Measurements from ENCODE around the gene PARP12. TPM values are rescaled to one million over a fixed set of nuclear protein-coding genes. Genes with fewer than 3 reads are reported as not detected.

Gene PARP12
- total and polyA plus RNA-seq, 9 of the 15 experiments (the other 6 are each of a cell fraction or from before 2014, with no cell fraction given): 4.6 to 40.4 (median 23.5) TPM

GRCh38 chr7:140041659-140042385 lies 20.9 kb downstream of the PARP12 start:
- intact Hi-C loops (cut with micrococcal nuclease) (no loop called here), in situ Hi-C loops (cut with MboI) (no loop called here)
- Histone ChIP-seq H2AFZ (ENCODE audit: low read depth, low read length) (no peak overlapping the region), H3K4me1 (replicated peaks in 1 of 2; ENCODE audit: control insufficient read depth in 2 of 2, insufficient read depth in 2 of 2, low read length in 2 of 2) (no peaks in the 10 kb centered on the region), H3K27me3 (ENCODE audit: control insufficient read depth in 2 of 2, insufficient read depth in 2 of 2, low read length in 2 of 2) (no peaks in the 10 kb centered on the region), H3K27ac (ENCODE audit: extremely low read depth, low read depth, low read length) (no peak overlapping the region), H4K20me1 (replicated peaks; ENCODE audit: control insufficient read depth, insufficient read depth, low read length) (no peaks in the 10 kb centered on the region), H3K36me3 (ENCODE audit: control insufficient read depth, insufficient read depth, low read length) (peaks cover 43% of the 10 kb centered on the region), H3K4me3 (no peak overlapping the region), H3K9me3 (replicated peaks; ENCODE audit: control insufficient read depth, insufficient read depth, low read depth, low read length) (no peaks in the 10 kb centered on the region), H3K9me1 (ENCODE audit: control insufficient read depth, insufficient read depth, low read length) (no peaks in the 10 kb centered on the region), H3K4me2 (ENCODE audit: insufficient read depth, low read length) (no peak overlapping the region), H3K9ac (ENCODE audit: insufficient read depth in 1 of 2, low read depth in 2 of 2, low read length in 2 of 2) (peak overlapping the region in 1 of 2 experiments; percentile 47; a peak in 1 of 4 replicates), H3K79me2 (ENCODE audit: control insufficient read depth, insufficient read depth, low read length) (no peaks in the 10 kb centered on the region)
- ATAC-seq: no peak
- POLR2A ChIA-PET: interaction anchor here (0.8 to 1.4 kb wide), 5 partner anchors 13 to 24 kb away, joined by 3 to 5 read pairs (median 3); no protein-coding TSS in a partner anchor
- TF ChIP-seq FOXP1 (CRISPR knock-in tag; IDR thresholded peaks at IDR 0.05): no peak
- no peak for TF ChIP-seq RUNX1 (IDR thresholded peaks at IDR 0.05; ENCODE audit: low read depth)
- WGBS (ENCODE audit: insufficient coverage, low coverage, missing lambda C conversion rate): 85% methylated on average over 12 of the region's 12 CpGs
- CTCF ChIA-PET (ENCODE audit: low intra/inter-chr PET ratio): no interaction called here
- FAIRE-seq: no peak
- no TSS peak for BruUV-seq (replicated peaks)
- no peak for DNase-seq (ENCODE audit: extremely low read depth in 1 of 4, low spot score in 3 of 4)

- TF ChIP-seq CXXC5 (CRISPR knock-in tag; IDR thresholded peaks at IDR 0.05) (no peak), JUN (IDR thresholded peaks at IDR 0.05; ENCODE audit: borderline replicate concordance, low read depth, low read length) (no peak), JUN (CRISPR knock-in tag; IDR thresholded peaks at IDR 0.05; ENCODE audit: borderline replicate concordance) (0 out of 2 replicates have a peak, but pooled peaks have one; percentile 22), CBFA2T3 (IDR thresholded peaks at IDR 0.05) (no peak), MAX (CRISPR knock-in tag; IDR thresholded peaks at IDR 0.05) (peak; percentile 7; the same call in 1 of the 2 replicates), NFXL1 (CRISPR knock-in tag; IDR thresholded peaks at IDR 0.05) (no peak), NR2C2 (CRISPR knock-in tag; IDR thresholded peaks at IDR 0.05) (no peak), NR2C2 (tag; IDR thresholded peaks at IDR 0.05) (no peak), BCL6 (CRISPR knock-in tag; IDR thresholded peaks at IDR 0.05) (no peak), THAP7 (CRISPR knock-in tag; IDR thresholded peaks at IDR 0.05) (no peak), BRCA1 (IDR thresholded peaks at IDR 0.05) (no peak), BRCA1 (CRISPR knock-in tag; IDR thresholded peaks at IDR 0.05) (no peak)
- H2AFZ ChIP-seq (ENCODE audit: low read depth, low read length): no peak overlapping the region
- no peaks in the 10 kb centered on the region for H3K79me2 ChIP-seq (ENCODE audit: control insufficient read depth, insufficient read depth, low read length)
- H3K36me3 ChIP-seq (ENCODE audit: control insufficient read depth, insufficient read depth, low read length): peaks cover 34% of the 10 kb centered on the region
- H3K9me1 ChIP-seq (ENCODE audit: control insufficient read depth, insufficient read depth, low read length): no peaks in the 10 kb centered on the region
- 0 out of 4 replicates have a peak overlapping the region, but pooled peaks of 1 of the 2 experiments have one; percentile 16 for H3K9ac ChIP-seq (ENCODE audit: insufficient read depth in 1 of 2, low read depth in 2 of 2, low read length in 2 of 2)
- in situ Hi-C loops (cut with MboI) (no loop called here), intact Hi-C loops (cut with micrococcal nuclease) (no loop called here)
- CTCF ChIA-PET (ENCODE audit: low intra/inter-chr PET ratio): no interaction called here
- H3K27me3 ChIP-seq (ENCODE audit: control insufficient read depth in 2 of 2, insufficient read depth in 2 of 2, low read length in 2 of 2): no peaks in the 10 kb centered on the region
- H4K20me1 ChIP-seq (replicated peaks; ENCODE audit: control insufficient read depth, insufficient read depth, low read length): no peaks in the 10 kb centered on the region
- H3K27ac ChIP-seq (ENCODE audit: extremely low read depth, low read depth, low read length): no peak overlapping the region
- 71% methylated on average over 12 of the region's 12 CpGs for WGBS (ENCODE audit: insufficient coverage, low coverage, missing lambda C conversion rate)
- no peak for FAIRE-seq
- no peaks in the 10 kb centered on the region for H3K9me3 ChIP-seq (replicated peaks; ENCODE audit: control insufficient read depth, insufficient read depth, low read depth, low read length)
- POLR2A ChIA-PET: no interaction called here
- no peak for ATAC-seq
- H3K4me2 ChIP-seq (ENCODE audit: insufficient read depth, low read length): no peak overlapping the region
- no peak overlapping the region for H3K4me3 ChIP-seq
- no peak for DNase-seq (ENCODE audit: extremely low read depth in 1 of 4, low spot score in 3 of 4)
- no peaks in the 10 kb centered on the region for H3K4me1 ChIP-seq (replicated peaks in 1 of 2; ENCODE audit: control insufficient read depth in 2 of 2, insufficient read depth in 2 of 2, low read length in 2 of 2)
- no TSS peak for BruUV-seq (replicated peaks)
Measured at GRCh38 chr7:140039896-140040295, 22.9 kb downstream of the PARP12 start.

Measured in K562 (cell line).